PFSK-1 (cell line): Measurements from ENCODE around the gene PPP2R5C.

Source experiments
- FOXP2 ChIP-seq: optimal IDR thresholded peaks from 2 replicates; pipeline ENCODE3; 2011; ENCODE audit warnings: borderline replicate concordance, control low read depth, inconsistent platforms; ENCODE audit not compliant: insufficient read depth; ENCODE audit errors: extremely low read length, extremely low read depth
- POLR2AphosphoS5 ChIP-seq: IDR thresholded peaks from 2 replicates; pipeline ENCODE4 v1.6.1; 2012; ENCODE audit warnings: low read depth, mild to moderate bottlenecking, control low read depth, low read length, moderate library complexity
- REST ChIP-seq, 2 experiments: IDR thresholded peaks; 2 replicates each; pipeline versions ENCODE4 v1.6.1 to v1.8.0; 2011 to 2012; ENCODE audit warnings: low read depth in 2 of 2, low read length in 2 of 2, control low read depth in 1 of 2, inconsistent platforms in 1 of 2, mild to moderate bottlenecking in 1 of 2, moderate library complexity in 1 of 2; ENCODE audit not compliant: insufficient read depth in 1 of 2
- SIN3A ChIP-seq: IDR thresholded peaks from 2 replicates; pipeline ENCODE4 v1.6.1; 2012; ENCODE audit warnings: mild to moderate bottlenecking, low read length, moderate library complexity, borderline replicate concordance; ENCODE audit not compliant: insufficient read depth
- TAF1 ChIP-seq: IDR thresholded peaks from 2 replicates; pipeline ENCODE4 v1.6.1; 2012; ENCODE audit warnings: low read length, control low read depth, borderline replicate concordance; ENCODE audit not compliant: insufficient read depth

- TF ChIP-seq REST (IDR thresholded peaks at IDR 0.05; ENCODE audit: insufficient read depth in 1 of 2, low read depth in 2 of 2, low read length in 2 of 2) (no peak), POLR2AphosphoS5 (no peak), FOXP2 (no peak), TAF1 (no peak), SIN3A (no peak)
Observed at GRCh38 chr14:101834800-101835547, 73.5 kb downstream of the PPP2R5C start.
